Fibroblast of lung (primary cell): ENCODE measurements around the gene NOB1. TPM values are rescaled to one million over a fixed set of nuclear protein-coding genes. Genes with fewer than 3 reads are reported as not detected.

Experiments used
- DNase-seq, 2 donors: peaks; one replicate each; pipeline versions ENCODE4 v3.0.0 to v3.0.0-alpha.2; 2010; ENCODE audit warnings: low read depth in 2 of 2
- H2AFZ ChIP-seq: 2 replicates; pipeline ENCODE4 v1.5.1; 2012; ENCODE audit warnings: low read length, control low read depth, inconsistent platforms
- H3K27ac ChIP-seq: 2 replicates; pipeline ENCODE4 v1.5.1; 2011; ENCODE audit warnings: low read length, control low read depth; ENCODE audit not compliant: insufficient read depth
- H3K27me3 ChIP-seq: 2 replicates; pipeline ENCODE4 v1.5.1; 2011; ENCODE audit warnings: mild to moderate bottlenecking, low read length; ENCODE audit not compliant: control insufficient read depth, insufficient read depth
- H3K36me3 ChIP-seq: 2 replicates; pipeline ENCODE4 v1.5.1; 2011; ENCODE audit warnings: low read length; ENCODE audit not compliant: control insufficient read depth, insufficient read depth
- H3K4me1 ChIP-seq: 2 replicates; pipeline ENCODE4 v1.5.1; 2011; ENCODE audit warnings: low read length; ENCODE audit not compliant: control insufficient read depth, insufficient read depth; ENCODE audit errors: extremely low read depth
- H3K4me2 ChIP-seq: 2 replicates; pipeline ENCODE4 v1.5.1; 2011; ENCODE audit warnings: low read length, control low read depth; ENCODE audit not compliant: insufficient read depth; ENCODE audit errors: extremely low read depth
- H3K4me3 ChIP-seq, 4 experiments: fragments of 200-600 bp in 1 of 4; sonication (generic) in 1 of 4; replicated peaks in 1 of 4; 2 replicates each; pipeline ENCODE4 v1.5.1; 2011 to 2016; ENCODE audit warnings: low read length in 4 of 4, low read depth in 3 of 4, mild to moderate bottlenecking in 3 of 4, control low read depth in 2 of 4, inconsistent platforms in 1 of 4, mixed read lengths in 1 of 4; ENCODE audit not compliant: insufficient read depth in 1 of 4; ENCODE audit errors: control extremely low read depth in 1 of 4
- H3K79me2 ChIP-seq: 2 replicates; pipeline ENCODE4 v1.5.1; 2012; ENCODE audit warnings: mild to moderate bottlenecking, low read length, inconsistent platforms; ENCODE audit not compliant: control insufficient read depth, insufficient read depth
- H3K9ac ChIP-seq: 2 replicates; pipeline ENCODE4 v1.5.1; 2011; ENCODE audit warnings: mild to moderate bottlenecking, low read length, control low read depth; ENCODE audit not compliant: insufficient read depth
- H3K9me3 ChIP-seq: 2 replicates; pipeline ENCODE4 v1.5.1; 2012; ENCODE audit warnings: low read depth, low read length; ENCODE audit not compliant: control insufficient read depth, insufficient read depth
- H4K20me1 ChIP-seq: 2 replicates; pipeline ENCODE4 v1.5.1; 2011; ENCODE audit warnings: low read length; ENCODE audit not compliant: control insufficient read depth, insufficient read depth; ENCODE audit errors: extremely low read depth
- CTCF ChIP-seq, 2 donors: IDR thresholded peaks in 1 of 2; conservative IDR thresholded peaks in 1 of 2; 1 replicate in 1 of 2; 2 replicates in 1 of 2; pipeline ENCODE4 v1.5.1; 2011 to 2012; ENCODE audit warnings: low read length in 2 of 2, control low read depth in 1 of 2, inconsistent platforms in 1 of 2, low read depth in 1 of 2, mild to moderate bottlenecking in 1 of 2
- EZH2 ChIP-seq: IDR thresholded peaks from 2 replicates; pipeline ENCODE4 v1.5.1; 2012; ENCODE audit warnings: low read length, control low read depth, mild to moderate bottlenecking; ENCODE audit errors: missing control alignments
- polyA plus RNA-seq, 2 donors: library from polyadenylated mRNA; depleted of rRNA in 1 of 2; stranded (reverse) in 1 of 2; unstranded in 1 of 2; fragments of >200 nt; gene quantifications; 2 replicates each; pipeline ENCODE4 v1.2.1, GENCODE V29; 2011 to 2012; ENCODE audit warnings: missing spikeins in 1 of 2
- total RNA-seq: library from RNA; depleted of rRNA; stranded (reverse); fragments of >200 nt; gene quantifications from 2 replicates; pipeline ENCODE4 v1.2.1, GENCODE V29; 2014

The NOB1 gene
- total and polyA plus RNA-seq, 2 donors (not counting 1 experiment from before 2014, with no cell fraction given), result 25.1 to 45.0 TPM

- H4K20me1 ChIP-seq, result no peaks in the 10 kb centered on the region
- H3K27me3 ChIP-seq, result no peaks in the 10 kb centered on the region
- TF ChIP-seq EZH2 (no peak), CTCF (conservative IDR thresholded peaks at IDR 0.05 in 1 of 2, IDR thresholded peaks at IDR 0.05 in 1 of 2; ENCODE audit: low read depth in 1 of 2, low read length in 2 of 2) (no peak)
- H3K9ac ChIP-seq, result no peak overlapping the region
- no peaks in the 10 kb centered on the region for H3K9me3 ChIP-seq
- peak; percentile 47 to 64 for DNase-seq
- H3K4me1 ChIP-seq, result peaks cover 3% of the 10 kb centered on the region
- H3K36me3 ChIP-seq, result peaks cover 7% of the 10 kb centered on the region
- no peak overlapping the region for H3K4me2 ChIP-seq
- no peaks in the 10 kb centered on the region for H3K79me2 ChIP-seq
- H3K27ac ChIP-seq, result no peak overlapping the region
- no peak overlapping the region for H2AFZ ChIP-seq
- no peak overlapping the region for H3K4me3 ChIP-seq
These were observed 51.1 kb downstream of the NOB1 start for GRCh38 chr16:69703638-69704037.

GRCh38 chr16:69701866-69702265 is 52.9 kb downstream of the NOB1 start:
- Histone ChIP-seq H3K36me3 (peaks cover 7% of the 10 kb centered on the region), H3K79me2 (no peaks in the 10 kb centered on the region), H3K4me1 (peaks cover 3% of the 10 kb centered on the region), H3K4me3 (no peak overlapping the region), H3K9ac (no peak overlapping the region), H2AFZ (no peak overlapping the region), H3K4me2 (no peak overlapping the region), H3K27ac (no peak overlapping the region), H4K20me1 (no peaks in the 10 kb centered on the region), H3K9me3 (no peaks in the 10 kb centered on the region), H3K27me3 (no peaks in the 10 kb centered on the region)
- no peak for DNase-seq
- TF ChIP-seq EZH2 (no peak), CTCF (conservative IDR thresholded peaks at IDR 0.05 in 1 of 2, IDR thresholded peaks at IDR 0.05 in 1 of 2; ENCODE audit: low read depth in 1 of 2, low read length in 2 of 2) (no peak)

GRCh38 chr16:69701452-69701851 is 53.3 kb downstream of the NOB1 start:
- DNase-seq, result no peak
- Histone ChIP-seq H4K20me1 (no peaks in the 10 kb centered on the region), H2AFZ (no peak overlapping the region), H3K27me3 (no peaks in the 10 kb centered on the region), H3K4me3 (no peak overlapping the region), H3K4me1 (peaks cover 3% of the 10 kb centered on the region), H3K79me2 (no peaks in the 10 kb centered on the region), H3K27ac (no peak overlapping the region), H3K9me3 (no peaks in the 10 kb centered on the region), H3K4me2 (no peak overlapping the region), H3K36me3 (peaks cover 5% of the 10 kb centered on the region), H3K9ac (no peak overlapping the region)
- TF ChIP-seq EZH2, result no peak
